Colonic mucosa (tissue), 4 donors: Measurements from ENCODE around the gene PUS10. TPM values are rescaled to one million over a fixed set of nuclear protein-coding genes. Genes with fewer than 3 reads are reported as not detected.

Experiments
- DNase-seq: peaks from one replicate; pipeline ENCODE4 v3.0.0-alpha.2; 2020
- H3K27ac ChIP-seq: fragments of 200-600 bp; one replicate; pipeline ENCODE4 v1.8.0; 2021
- H3K27me3 ChIP-seq: fragments of 200-600 bp; one replicate; pipeline ENCODE4 v1.8.0; 2021
- H3K36me3 ChIP-seq: fragments of 200-600 bp; one replicate; pipeline ENCODE4 v1.8.0; 2021
- H3K4me1 ChIP-seq: fragments of 200-600 bp; one replicate; pipeline ENCODE4 v1.8.0; 2021; ENCODE audit warnings: mild to moderate bottlenecking
- H3K4me3 ChIP-seq: fragments of 200-600 bp; one replicate; pipeline ENCODE4 v1.8.0; 2021
- H3K9ac ChIP-seq, 2 donors: one replicate each; pipeline ENCODE4 v1.7.0; 2013; ENCODE audit warnings: control low read depth in 2 of 2, low read depth in 2 of 2, low read length in 2 of 2
- H3K9me3 ChIP-seq: fragments of 200-600 bp; one replicate; pipeline ENCODE4 v1.8.0; 2021
- intact Hi-C: fragments of 100-400 bp; cut with DNase I; formaldehyde crosslinking; loops from one replicate; pipeline ENCODE4 v1.14.1; 2022
- total RNA-seq, 2 donors: library from RNA; stranded (reverse); fragmentation: NEBNext Ultra II Directional in 1 of 2; extraction: Animal tissue kit (Norgen Biotek cat#: 25700) in 1 of 2; gene quantifications; one replicate each; pipeline ENCODE4 v1.2.1, GENCODE V29; 2021
- TF ChIP-seq, protein P1 (sequence below): fragments of 200-600 bp; IDR thresholded peaks from one replicate; pipeline ENCODE4 v1.8.0; 2022; ENCODE audit warnings: antibody characterized with exemption, mild to moderate bottlenecking
- donor health status: healthy.
- donor health status: DM: no; HTN: no; CAD: no.
- donor health status: DM: no; HTN: no; CAD: no.

The PUS10 gene
- total RNA-seq, 2 donors from 2014 or later: 6.7 to 6.9 TPM

DNA sequence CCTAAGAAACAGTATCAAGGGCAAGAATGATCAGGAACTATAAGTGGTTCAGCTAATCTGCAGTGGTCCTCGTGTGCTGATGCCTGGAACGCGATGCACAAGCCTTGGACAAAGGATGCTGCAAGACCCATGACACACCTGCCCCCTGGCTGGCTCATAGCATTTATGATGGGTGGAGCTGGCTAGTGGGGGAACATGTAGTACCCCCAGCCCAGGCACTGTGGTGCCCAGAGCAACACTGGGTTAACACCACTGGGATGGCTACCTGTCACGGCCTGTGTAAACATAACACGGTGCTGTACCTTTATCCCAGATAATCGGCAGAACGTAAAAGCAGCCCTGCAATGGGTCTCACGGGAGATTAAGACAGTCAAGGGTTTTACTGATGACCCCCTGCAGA lies 60.8 kb downstream of the PUS10 start:
- no peak overlapping the region for H3K4me3 ChIP-seq
- DNase-seq: no peak

DNA sequence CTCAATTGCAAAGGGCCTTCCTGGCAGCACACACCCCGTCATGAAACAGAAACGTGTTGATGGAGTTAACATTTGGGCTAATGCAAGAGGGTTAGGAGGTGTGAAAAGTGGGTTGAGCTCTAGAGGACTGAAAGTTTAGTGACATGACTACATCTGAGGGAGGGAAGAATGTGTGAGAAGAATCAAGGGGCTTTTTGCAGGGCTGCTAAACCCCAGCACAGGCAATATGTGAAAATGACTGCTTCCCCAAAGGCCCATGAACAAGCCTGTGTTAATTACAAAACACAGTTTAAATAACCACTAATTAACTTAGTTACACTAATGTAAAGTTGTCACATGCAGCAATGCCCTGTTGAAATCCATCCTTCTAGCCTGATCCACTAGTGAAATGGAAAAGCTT lies 63.9 kb downstream of the PUS10 start:
- H3K4me1 ChIP-seq: no peaks in the 10 kb centered on the region
- no peaks in the 10 kb centered on the region for H3K36me3 ChIP-seq
- no peak for DNase-seq
- TF ChIP-seq, protein P1, sequence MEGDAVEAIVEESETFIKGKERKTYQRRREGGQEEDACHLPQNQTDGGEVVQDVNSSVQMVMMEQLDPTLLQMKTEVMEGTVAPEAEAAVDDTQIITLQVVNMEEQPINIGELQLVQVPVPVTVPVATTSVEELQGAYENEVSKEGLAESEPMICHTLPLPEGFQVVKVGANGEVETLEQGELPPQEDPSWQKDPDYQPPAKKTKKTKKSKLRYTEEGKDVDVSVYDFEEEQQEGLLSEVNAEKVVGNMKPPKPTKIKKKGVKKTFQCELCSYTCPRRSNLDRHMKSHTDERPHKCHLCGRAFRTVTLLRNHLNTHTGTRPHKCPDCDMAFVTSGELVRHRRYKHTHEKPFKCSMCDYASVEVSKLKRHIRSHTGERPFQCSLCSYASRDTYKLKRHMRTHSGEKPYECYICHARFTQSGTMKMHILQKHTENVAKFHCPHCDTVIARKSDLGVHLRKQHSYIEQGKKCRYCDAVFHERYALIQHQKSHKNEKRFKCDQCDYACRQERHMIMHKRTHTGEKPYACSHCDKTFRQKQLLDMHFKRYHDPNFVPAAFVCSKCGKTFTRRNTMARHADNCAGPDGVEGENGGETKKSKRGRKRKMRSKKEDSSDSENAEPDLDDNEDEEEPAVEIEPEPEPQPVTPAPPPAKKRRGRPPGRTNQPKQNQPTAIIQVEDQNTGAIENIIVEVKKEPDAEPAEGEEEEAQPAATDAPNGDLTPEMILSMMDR: no peak
- intact Hi-C loops: no loop called here
- no peaks in the 10 kb centered on the region for H3K27me3 ChIP-seq
- H3K9ac ChIP-seq: no peak overlapping the region
- H3K27ac ChIP-seq: no peak overlapping the region
- no peak overlapping the region for H3K4me3 ChIP-seq
- H3K9me3 ChIP-seq: no peaks in the 10 kb centered on the region

More for the DNA sequence above, 60.8 kb downstream of the PUS10 start:
- TF ChIP-seq, protein P1: no peak
- H3K36me3 ChIP-seq: no peaks in the 10 kb centered on the region
- H3K27ac ChIP-seq: no peak overlapping the region
- no peak overlapping the region for H3K9ac ChIP-seq
- H3K9me3 ChIP-seq: no peaks in the 10 kb centered on the region
- intact Hi-C loops: no loop called here
- no peaks in the 10 kb centered on the region for H3K27me3 ChIP-seq
- no peaks in the 10 kb centered on the region for H3K4me1 ChIP-seq

DNA sequence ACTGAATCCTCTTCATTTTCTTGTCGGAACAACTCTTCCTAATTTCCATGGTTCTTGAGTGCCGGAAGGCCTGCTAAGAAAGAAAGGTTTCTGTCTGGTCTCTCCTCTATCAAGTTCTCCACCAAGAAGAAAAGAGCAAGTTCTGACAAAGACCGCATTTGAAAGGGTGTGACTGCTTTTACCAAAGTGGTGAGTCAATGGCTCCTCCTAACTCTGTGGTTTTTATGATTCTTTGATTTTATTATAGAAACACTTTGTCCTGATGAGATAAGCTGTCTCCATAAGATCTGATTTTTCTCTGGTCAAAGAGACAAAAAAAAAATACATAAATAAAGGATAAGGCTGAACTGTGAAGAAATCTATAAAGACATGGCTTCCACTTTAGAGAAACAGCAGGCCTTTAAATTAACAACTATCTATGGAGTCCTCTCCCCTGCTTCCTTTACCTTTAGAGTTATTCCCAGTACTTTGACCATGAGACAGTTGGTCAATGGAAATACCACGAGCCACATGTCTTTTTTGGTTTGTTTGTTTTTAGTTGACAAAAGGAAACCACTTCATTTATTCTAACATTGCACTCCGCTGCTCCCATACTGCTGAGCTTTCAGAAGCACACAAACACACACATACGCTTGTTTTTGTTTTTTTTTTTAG lies 69.0 kb downstream of the PUS10 start:
- H3K27ac ChIP-seq: no peak overlapping the region
- H3K27me3 ChIP-seq: no peaks in the 10 kb centered on the region
- no peaks in the 10 kb centered on the region for H3K9me3 ChIP-seq
- no peak overlapping the region for H3K4me3 ChIP-seq
- DNase-seq: no peak
- H3K4me1 ChIP-seq: no peaks in the 10 kb centered on the region
- H3K36me3 ChIP-seq: no peaks in the 10 kb centered on the region
- intact Hi-C loops: no loop called here
- TF ChIP-seq, protein P1: no peak
- no peak overlapping the region for H3K9ac ChIP-seq

DNA sequence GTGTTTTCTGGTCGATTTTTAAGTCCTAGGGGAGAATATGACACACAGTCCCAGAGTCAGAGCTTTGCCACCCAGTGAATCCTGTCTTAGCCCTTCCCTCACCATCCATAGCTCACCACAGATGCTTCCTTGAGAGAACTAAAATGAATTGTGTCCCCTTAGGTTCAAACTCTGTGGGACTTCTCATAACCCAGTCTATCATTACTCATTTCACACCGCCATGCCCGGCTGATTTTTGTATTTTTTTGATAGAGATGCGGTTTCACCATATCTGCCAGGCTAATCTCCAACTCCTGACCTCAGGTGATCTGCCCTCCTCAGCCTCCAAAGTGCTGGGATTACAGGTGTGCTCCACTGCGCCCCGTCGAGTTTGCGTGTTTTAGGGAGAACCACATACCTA lies 69.9 kb downstream of the PUS10 start:
- H3K4me3 ChIP-seq: no peak overlapping the region
- no peaks in the 10 kb centered on the region for H3K4me1 ChIP-seq
- H3K27me3 ChIP-seq: no peaks in the 10 kb centered on the region
- H3K36me3 ChIP-seq: no peaks in the 10 kb centered on the region
- no peaks in the 10 kb centered on the region for H3K9me3 ChIP-seq
- intact Hi-C loops: no loop called here
- no peak overlapping the region for H3K9ac ChIP-seq
- TF ChIP-seq, protein P1: no peak
- DNase-seq: no peak
- no peak overlapping the region for H3K27ac ChIP-seq

DNA sequence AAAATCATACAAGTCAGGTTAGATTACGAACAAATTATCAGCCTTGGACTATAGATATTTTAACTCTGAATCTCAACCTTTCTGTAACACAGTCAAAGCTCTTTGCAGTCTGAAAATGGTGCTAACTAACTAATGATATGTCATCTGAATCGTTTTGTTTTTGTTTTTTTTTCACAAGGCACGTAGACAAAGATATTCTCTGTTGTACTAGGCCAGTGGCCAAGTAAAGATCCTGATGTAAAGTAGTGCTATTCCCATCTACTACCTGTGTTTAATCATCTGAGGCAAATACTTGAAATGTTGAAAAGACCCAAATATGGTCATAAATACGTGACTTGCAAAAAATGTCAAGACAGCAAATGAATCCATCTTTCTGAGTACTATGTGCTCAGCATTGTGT lies 71.0 kb downstream of the PUS10 start:
- Histone ChIP-seq H3K4me1 (no peaks in the 10 kb centered on the region), H3K9ac (no peak overlapping the region), H3K4me3 (no peak overlapping the region), H3K27me3 (no peaks in the 10 kb centered on the region), H3K27ac (no peak overlapping the region), H3K36me3 (no peaks in the 10 kb centered on the region), H3K9me3 (no peaks in the 10 kb centered on the region)
- DNase-seq: no peak
- intact Hi-C loops: no loop called here
- TF ChIP-seq, protein P1: no peak
